HL-60 (cell line): ENCODE data around the gene AXIN1.
"Not testable (repeated sequence)": the region's sequence is repeated elsewhere in the genome, so short reads cannot be mapped to it uniquely, and the experiment has no call there.

Experiments
- DNase-seq, 2 experiments: peaks; one replicate each; pipeline ENCODE4 v3.0.0-alpha.2; 2010 to 2020; ENCODE audit warnings: low read depth in 1 of 2, low spot score in 1 of 2
- H3K27ac ChIP-seq: fragments of 250-450 bp; sonication (Bioruptor Pico); replicated peaks from 2 replicates; pipeline ENCODE4 v1.5.1; 2020; ENCODE audit warnings: mild to moderate bottlenecking, moderate library complexity
- H3K27me3 ChIP-seq: fragments of 250-450 bp; sonication (Bioruptor Pico); 2 replicates; pipeline ENCODE4 v1.5.1; 2021; ENCODE audit warnings: mild to moderate bottlenecking, moderate library complexity; ENCODE audit not compliant: insufficient read depth, poor library complexity, severe bottlenecking
- H3K4me3 ChIP-seq: replicated peaks from 2 replicates; pipeline ENCODE4 v1.5.1; 2011; ENCODE audit warnings: mild to moderate bottlenecking, control low read depth, low read length; ENCODE audit not compliant: insufficient read depth
- GABPA ChIP-seq: IDR thresholded peaks from 2 replicates; pipeline ENCODE4 v1.6.1; 2012; ENCODE audit warnings: low read depth
- POLR2AphosphoS5 ChIP-seq: IDR thresholded peaks from 2 replicates; pipeline ENCODE4 v1.6.1; 2012; ENCODE audit warnings: low read depth
- SPI1 ChIP-seq: IDR thresholded peaks from 2 replicates; pipeline ENCODE4 v1.6.1; 2012; ENCODE audit warnings: low read depth, mild to moderate bottlenecking, borderline replicate concordance
- TF ChIP-seq, protein P1 (sequence below): IDR thresholded peaks from 2 replicates; pipeline ENCODE4 v1.6.1; 2012; ENCODE audit warnings: low read depth; ENCODE audit not compliant: insufficient replicate concordance
- TF ChIP-seq, protein P2 (sequence below): IDR thresholded peaks from one replicate; pipeline ENCODE4 v1.5.1; 2011; ENCODE audit warnings: low read length, control low read depth, inconsistent platforms; ENCODE audit not compliant: insufficient read depth

Gene AXIN1

DNA sequence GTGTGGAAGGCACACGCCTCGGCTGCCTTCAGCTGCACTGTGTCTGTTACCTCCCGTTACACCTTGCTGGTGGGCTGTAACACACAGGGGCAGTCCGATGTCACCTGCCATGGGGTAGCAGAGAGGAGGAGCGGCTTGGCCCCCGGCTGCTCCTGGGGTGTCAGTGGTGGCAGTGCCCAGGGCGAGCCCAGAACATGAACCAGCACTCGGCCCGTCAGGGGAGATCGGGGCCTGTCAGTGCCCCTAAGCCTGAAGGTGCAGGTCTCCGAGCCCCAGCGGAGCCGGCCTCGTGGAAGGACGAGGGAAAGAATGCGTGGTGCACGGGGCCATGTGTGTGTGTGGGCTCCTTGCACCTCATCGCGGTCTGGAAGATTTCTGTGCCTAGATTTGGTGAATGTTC, 92.2 kb downstream of the AXIN1 start:
- Histone ChIP-seq H3K27me3 (no peaks in the 10 kb centered on the region), H3K4me3 (no peak overlapping the region), H3K27ac (no peak overlapping the region)
- TF ChIP-seq SPI1 (no peak), POLR2AphosphoS5 (no peak), GABPA (no peak)
- TF ChIP-seq, protein P1, sequence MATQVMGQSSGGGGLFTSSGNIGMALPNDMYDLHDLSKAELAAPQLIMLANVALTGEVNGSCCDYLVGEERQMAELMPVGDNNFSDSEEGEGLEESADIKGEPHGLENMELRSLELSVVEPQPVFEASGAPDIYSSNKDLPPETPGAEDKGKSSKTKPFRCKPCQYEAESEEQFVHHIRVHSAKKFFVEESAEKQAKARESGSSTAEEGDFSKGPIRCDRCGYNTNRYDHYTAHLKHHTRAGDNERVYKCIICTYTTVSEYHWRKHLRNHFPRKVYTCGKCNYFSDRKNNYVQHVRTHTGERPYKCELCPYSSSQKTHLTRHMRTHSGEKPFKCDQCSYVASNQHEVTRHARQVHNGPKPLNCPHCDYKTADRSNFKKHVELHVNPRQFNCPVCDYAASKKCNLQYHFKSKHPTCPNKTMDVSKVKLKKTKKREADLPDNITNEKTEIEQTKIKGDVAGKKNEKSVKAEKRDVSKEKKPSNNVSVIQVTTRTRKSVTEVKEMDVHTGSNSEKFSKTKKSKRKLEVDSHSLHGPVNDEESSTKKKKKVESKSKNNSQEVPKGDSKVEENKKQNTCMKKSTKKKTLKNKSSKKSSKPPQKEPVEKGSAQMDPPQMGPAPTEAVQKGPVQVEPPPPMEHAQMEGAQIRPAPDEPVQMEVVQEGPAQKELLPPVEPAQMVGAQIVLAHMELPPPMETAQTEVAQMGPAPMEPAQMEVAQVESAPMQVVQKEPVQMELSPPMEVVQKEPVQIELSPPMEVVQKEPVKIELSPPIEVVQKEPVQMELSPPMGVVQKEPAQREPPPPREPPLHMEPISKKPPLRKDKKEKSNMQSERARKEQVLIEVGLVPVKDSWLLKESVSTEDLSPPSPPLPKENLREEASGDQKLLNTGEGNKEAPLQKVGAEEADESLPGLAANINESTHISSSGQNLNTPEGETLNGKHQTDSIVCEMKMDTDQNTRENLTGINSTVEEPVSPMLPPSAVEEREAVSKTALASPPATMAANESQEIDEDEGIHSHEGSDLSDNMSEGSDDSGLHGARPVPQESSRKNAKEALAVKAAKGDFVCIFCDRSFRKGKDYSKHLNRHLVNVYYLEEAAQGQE, result no peak
- TF ChIP-seq, protein P2, sequence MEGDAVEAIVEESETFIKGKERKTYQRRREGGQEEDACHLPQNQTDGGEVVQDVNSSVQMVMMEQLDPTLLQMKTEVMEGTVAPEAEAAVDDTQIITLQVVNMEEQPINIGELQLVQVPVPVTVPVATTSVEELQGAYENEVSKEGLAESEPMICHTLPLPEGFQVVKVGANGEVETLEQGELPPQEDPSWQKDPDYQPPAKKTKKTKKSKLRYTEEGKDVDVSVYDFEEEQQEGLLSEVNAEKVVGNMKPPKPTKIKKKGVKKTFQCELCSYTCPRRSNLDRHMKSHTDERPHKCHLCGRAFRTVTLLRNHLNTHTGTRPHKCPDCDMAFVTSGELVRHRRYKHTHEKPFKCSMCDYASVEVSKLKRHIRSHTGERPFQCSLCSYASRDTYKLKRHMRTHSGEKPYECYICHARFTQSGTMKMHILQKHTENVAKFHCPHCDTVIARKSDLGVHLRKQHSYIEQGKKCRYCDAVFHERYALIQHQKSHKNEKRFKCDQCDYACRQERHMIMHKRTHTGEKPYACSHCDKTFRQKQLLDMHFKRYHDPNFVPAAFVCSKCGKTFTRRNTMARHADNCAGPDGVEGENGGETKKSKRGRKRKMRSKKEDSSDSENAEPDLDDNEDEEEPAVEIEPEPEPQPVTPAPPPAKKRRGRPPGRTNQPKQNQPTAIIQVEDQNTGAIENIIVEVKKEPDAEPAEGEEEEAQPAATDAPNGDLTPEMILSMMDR, result no peak
- DNase-seq, result no peak

DNA sequence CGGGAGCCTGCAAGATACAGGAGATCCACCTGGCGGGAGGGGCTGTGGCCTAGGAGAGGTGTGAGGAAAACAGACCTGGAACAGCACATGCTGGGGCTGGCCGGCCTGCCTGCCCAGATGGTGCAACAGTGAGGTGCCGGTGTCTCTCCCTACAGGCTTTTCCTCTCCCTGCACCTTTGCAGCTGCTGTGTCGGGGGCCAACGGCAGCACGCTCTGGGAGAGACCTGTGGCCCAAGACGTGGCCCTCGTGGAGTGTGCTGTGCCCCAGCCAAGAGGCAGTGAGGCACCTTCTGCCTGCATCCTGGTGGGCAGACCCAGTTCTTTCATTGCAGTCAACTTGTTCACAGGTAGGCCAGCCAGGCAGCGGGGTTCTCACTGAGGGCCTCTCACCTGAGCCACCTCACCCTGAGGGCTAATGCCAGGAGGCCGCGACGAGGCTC, 92.7 kb downstream of the AXIN1 start:
- TF ChIP-seq, protein P2, result no peak
- TF ChIP-seq SPI1 (no peak), GABPA (no peak), POLR2AphosphoS5 (no peak)
- TF ChIP-seq, protein P1, result no peak
- Histone ChIP-seq H3K27me3 (no peaks in the 10 kb centered on the region), H3K4me3 (no peak overlapping the region), H3K27ac (no peak overlapping the region)
- no peak for DNase-seq

DNA sequence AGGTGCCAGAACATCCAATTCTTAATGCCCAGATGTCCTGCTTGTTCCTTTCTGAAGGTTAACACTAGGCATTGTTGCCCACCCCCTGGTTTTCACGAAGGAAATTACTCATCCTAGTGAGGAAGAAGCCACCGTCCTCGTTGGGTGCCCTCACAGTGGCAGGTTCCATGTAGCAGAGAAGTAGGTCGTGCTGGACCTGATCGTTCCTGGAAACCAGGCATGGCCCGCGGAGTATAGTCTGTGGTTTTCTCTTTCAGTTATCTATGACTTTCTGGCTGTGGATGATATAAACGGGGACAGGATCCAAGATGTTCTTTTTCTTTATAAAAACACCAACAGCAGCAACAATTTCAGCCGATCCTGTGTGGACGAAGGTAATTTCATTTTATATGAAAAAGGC, 93.3 kb downstream of the AXIN1 start:
- DNase-seq, result no peak
- Histone ChIP-seq H3K4me3 (no peak overlapping the region), H3K27me3 (no peaks in the 10 kb centered on the region), H3K27ac (no peak overlapping the region)
- TF ChIP-seq SPI1 (no peak), POLR2AphosphoS5 (no peak)
- TF ChIP-seq, protein P1, result no peak
- TF ChIP-seq, protein P2, result no peak

DNA sequence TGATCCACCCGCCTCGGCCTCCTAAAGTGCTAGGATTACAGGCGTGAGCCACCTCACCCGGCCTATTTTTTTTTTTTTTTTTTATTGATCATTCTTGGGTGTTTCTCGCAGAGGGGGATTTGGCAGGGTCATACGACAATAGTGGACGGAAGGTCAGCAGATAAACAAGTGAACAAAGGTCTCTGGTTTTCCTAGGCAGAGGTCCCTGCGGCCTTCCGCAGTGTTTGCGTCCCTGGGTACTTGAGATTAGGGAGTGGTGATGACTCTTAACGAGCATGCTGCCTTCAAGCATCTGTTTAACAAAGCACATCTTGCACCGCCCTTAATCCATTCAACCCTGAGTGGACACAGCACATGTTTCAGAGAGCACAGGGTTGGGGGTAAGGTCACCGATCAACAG, 94.4 kb downstream of the AXIN1 start:
- not testable (repeated sequence) for H3K27me3 ChIP-seq, H3K4me3 ChIP-seq, DNase-seq, H3K27ac ChIP-seq
